Measurements from ENCODE around the gene SLC35B1.

The SLC35B1 gene

DNA sequence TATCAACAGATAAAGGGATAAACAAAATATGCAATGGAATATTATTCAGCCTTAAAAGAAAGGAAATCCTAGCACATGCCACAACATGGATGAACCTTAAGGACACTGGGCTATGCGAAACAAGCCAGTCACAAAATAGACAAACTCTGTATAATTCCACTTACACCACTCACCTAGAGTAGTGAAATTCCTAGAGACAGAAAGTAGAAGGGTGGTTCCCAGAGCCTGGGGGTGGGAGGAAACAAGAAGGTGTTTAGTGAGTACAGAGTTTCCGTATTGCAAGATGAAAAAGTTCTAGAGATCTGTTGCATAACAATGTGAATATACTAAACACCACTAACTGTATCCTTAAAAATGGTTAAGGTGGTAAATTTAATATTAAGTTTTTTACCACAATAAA lies 39.9 kb downstream of the SLC35B1 start:
- H3K4me2 ChIP-seq (ENCODE audit: low read length): no peak overlapping the region
- TF ChIP-seq, protein P1, sequence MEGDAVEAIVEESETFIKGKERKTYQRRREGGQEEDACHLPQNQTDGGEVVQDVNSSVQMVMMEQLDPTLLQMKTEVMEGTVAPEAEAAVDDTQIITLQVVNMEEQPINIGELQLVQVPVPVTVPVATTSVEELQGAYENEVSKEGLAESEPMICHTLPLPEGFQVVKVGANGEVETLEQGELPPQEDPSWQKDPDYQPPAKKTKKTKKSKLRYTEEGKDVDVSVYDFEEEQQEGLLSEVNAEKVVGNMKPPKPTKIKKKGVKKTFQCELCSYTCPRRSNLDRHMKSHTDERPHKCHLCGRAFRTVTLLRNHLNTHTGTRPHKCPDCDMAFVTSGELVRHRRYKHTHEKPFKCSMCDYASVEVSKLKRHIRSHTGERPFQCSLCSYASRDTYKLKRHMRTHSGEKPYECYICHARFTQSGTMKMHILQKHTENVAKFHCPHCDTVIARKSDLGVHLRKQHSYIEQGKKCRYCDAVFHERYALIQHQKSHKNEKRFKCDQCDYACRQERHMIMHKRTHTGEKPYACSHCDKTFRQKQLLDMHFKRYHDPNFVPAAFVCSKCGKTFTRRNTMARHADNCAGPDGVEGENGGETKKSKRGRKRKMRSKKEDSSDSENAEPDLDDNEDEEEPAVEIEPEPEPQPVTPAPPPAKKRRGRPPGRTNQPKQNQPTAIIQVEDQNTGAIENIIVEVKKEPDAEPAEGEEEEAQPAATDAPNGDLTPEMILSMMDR (IDR thresholded peaks at IDR 0.05; ENCODE audit: low read depth, low read length, poor library complexity, severe bottlenecking): no peak
- TF ChIP-seq EZH2phosphoT487 (IDR thresholded peaks at IDR 0.05; ENCODE audit: borderline replicate concordance, low read length): no peak
- H3K27ac ChIP-seq (ENCODE audit: low read depth, low read length): no peak overlapping the region
- H3K9me2 ChIP-seq (replicated peaks; ENCODE audit: control insufficient read depth, low read length): no peaks in the 10 kb centered on the region
- H4K20me1 ChIP-seq (ENCODE audit: control insufficient read depth, insufficient read depth, low read depth, low read length): peaks cover 8% of the 10 kb centered on the region
- H3K4me1 ChIP-seq (ENCODE audit: control insufficient read depth, low read length): no peaks in the 10 kb centered on the region
- H3K79me2 ChIP-seq (ENCODE audit: control insufficient read depth, low read length): peaks cover 81% of the 10 kb centered on the region
- 0 out of 2 replicates have a peak, but pooled peaks cover 3% of the 10 kb centered on the region for H3F3A ChIP-seq (ENCODE audit: control insufficient read depth, insufficient read depth)
- no peaks in the 10 kb centered on the region for H3K9me3 ChIP-seq (ENCODE audit: control insufficient read depth, insufficient read depth, low read length)
- peaks cover 12% of the 10 kb centered on the region for H3K36me3 ChIP-seq (ENCODE audit: control insufficient read depth, low read length)
- H3K27me3 ChIP-seq (ENCODE audit: control insufficient read depth, low read length): no peaks in the 10 kb centered on the region
- no peak overlapping the region for H3K4me3 ChIP-seq (ENCODE audit: low read length)

DNA sequence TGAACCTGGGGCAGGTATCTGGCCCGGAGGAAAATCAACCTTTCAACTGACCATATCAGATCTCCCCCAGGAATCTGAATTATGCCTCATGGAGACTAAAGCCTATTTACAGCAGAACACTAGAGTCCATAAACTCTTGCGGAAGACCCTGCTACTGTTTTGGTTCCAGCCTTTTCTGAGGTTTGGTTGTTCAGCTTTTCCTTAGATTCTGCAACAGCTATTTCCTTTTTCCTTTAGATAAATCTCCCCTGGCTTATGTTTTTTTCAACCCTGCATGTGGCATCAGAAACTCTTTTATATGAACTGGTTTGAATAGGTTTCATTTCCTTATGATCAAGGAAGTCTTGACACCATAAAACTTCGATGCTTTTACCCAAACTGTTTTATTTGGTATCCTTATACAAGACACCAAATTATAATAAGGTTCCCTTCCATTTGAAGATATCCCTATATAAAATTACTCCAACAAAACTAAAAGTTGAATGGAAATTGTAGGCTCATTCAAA lies 43.0 kb downstream of the SLC35B1 start:
- Histone ChIP-seq H3K27me3 (ENCODE audit: control insufficient read depth, low read length) (no peaks in the 10 kb centered on the region), H3K9me3 (ENCODE audit: control insufficient read depth, insufficient read depth, low read length) (no peaks in the 10 kb centered on the region), H3K79me2 (ENCODE audit: control insufficient read depth, low read length) (peaks cover 70% of the 10 kb centered on the region), H3K4me3 (ENCODE audit: low read length) (no peak overlapping the region), H3K4me1 (ENCODE audit: control insufficient read depth, low read length) (no peaks in the 10 kb centered on the region), H3K4me2 (ENCODE audit: low read length) (no peak overlapping the region), H3K27ac (ENCODE audit: low read depth, low read length) (no peak overlapping the region), H4K20me1 (ENCODE audit: control insufficient read depth, insufficient read depth, low read depth, low read length) (no peaks in the 10 kb centered on the region; the same call in 1 of the 2 replicates), H3K36me3 (ENCODE audit: control insufficient read depth, low read length) (peaks cover 6% of the 10 kb centered on the region), H3F3A (ENCODE audit: control insufficient read depth, insufficient read depth) (no peaks in the 10 kb centered on the region), H3K9me2 (replicated peaks; ENCODE audit: control insufficient read depth, low read length) (no peaks in the 10 kb centered on the region)
- TF ChIP-seq, protein P1 (IDR thresholded peaks at IDR 0.05; ENCODE audit: low read depth, low read length, poor library complexity, severe bottlenecking): no peak
- no peak for TF ChIP-seq EZH2phosphoT487 (IDR thresholded peaks at IDR 0.05; ENCODE audit: borderline replicate concordance, low read length)

DNA sequence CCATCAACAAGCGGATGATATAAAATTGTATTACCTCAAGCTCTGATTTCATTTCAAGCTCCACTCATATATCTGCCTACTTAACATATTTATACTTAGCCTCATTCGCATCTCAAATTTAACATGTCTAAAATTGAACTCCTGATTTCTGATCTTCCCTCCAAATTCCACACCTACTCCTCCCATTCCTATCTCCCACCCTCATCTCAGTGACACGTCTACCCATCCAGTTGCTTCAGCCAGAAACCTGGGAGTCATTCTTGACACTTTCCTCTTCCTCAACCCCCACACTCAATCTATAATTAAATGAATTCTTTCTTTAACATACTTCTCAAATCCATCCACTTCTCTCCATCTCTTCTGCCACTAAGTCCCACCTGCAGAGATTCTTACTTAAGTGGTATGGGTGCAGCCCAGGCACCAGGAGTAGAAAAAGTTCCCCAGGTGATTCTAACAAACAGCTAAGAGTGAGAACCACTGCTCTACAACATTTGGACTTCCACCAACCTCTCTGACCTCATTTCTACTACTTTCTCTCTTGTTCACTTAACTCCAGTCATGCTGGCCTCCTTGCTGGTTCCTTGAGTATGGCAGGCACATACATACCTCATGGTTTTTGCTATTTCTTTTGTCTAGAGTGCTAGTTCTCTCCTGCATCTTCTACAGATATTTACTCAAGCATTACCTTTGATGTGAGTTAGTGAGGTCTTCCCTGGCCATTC lies 47.9 kb downstream of the SLC35B1 start:
- H3K27ac ChIP-seq (ENCODE audit: low read depth, low read length): no peak overlapping the region
- H3K9me3 ChIP-seq (ENCODE audit: control insufficient read depth, insufficient read depth, low read length): no peaks in the 10 kb centered on the region
- peaks cover 4% of the 10 kb centered on the region for H3K36me3 ChIP-seq (ENCODE audit: control insufficient read depth, low read length)
- no peak overlapping the region for H3K4me3 ChIP-seq (ENCODE audit: low read length)
- H3K4me1 ChIP-seq (ENCODE audit: control insufficient read depth, low read length): no peaks in the 10 kb centered on the region
- no peaks in the 10 kb centered on the region for H3K27me3 ChIP-seq (ENCODE audit: control insufficient read depth, low read length)
- H3F3A ChIP-seq (ENCODE audit: control insufficient read depth, insufficient read depth): no peaks in the 10 kb centered on the region
- H3K79me2 ChIP-seq (ENCODE audit: control insufficient read depth, low read length): peaks cover 69% of the 10 kb centered on the region
- TF ChIP-seq, protein P1 (IDR thresholded peaks at IDR 0.05; ENCODE audit: low read depth, low read length, poor library complexity, severe bottlenecking): no peak
- TF ChIP-seq EZH2phosphoT487 (IDR thresholded peaks at IDR 0.05; ENCODE audit: borderline replicate concordance, low read length): no peak
- no peaks in the 10 kb centered on the region for H3K9me2 ChIP-seq (replicated peaks; ENCODE audit: control insufficient read depth, low read length)
- H3K4me2 ChIP-seq (ENCODE audit: low read length): no peak overlapping the region
- no peaks in the 10 kb centered on the region; the same call in 1 of the 2 replicates for H4K20me1 ChIP-seq (ENCODE audit: control insufficient read depth, insufficient read depth, low read depth, low read length)
